H9 (cell line): Measurements from ENCODE around the gene SOX15. TPM values are rescaled to one million over a fixed set of nuclear protein-coding genes. Genes with fewer than 3 reads are reported as not detected.

ENCODE experiments used
- DNase-seq: peaks from one replicate; pipeline ENCODE4 v3.0.0-alpha.2; 2017
- H2AFZ ChIP-seq: one replicate; pipeline ENCODE4 v1.6.1; 2013; ENCODE audit warnings: mild to moderate bottlenecking, low read length, control low read depth, moderate library complexity
- H2AK5ac ChIP-seq: 2 replicates; pipeline ENCODE4 v1.6.1; 2013; ENCODE audit warnings: low read length, control low read depth, mixed read lengths; ENCODE audit not compliant: insufficient read length
- H2BK120ac ChIP-seq: one replicate; pipeline ENCODE4 v1.6.1; 2013; ENCODE audit warnings: low read depth, mild to moderate bottlenecking, low read length, control low read depth, inconsistent platforms; ENCODE audit not compliant: poor library complexity, severe bottlenecking
- H2BK12ac ChIP-seq: 2 replicates; pipeline ENCODE4 v1.6.1; 2013; ENCODE audit warnings: low read length, control low read depth, mixed read lengths, low read depth; ENCODE audit not compliant: insufficient read length
- H2BK15ac ChIP-seq: 2 replicates; pipeline ENCODE4 v1.6.1; 2013; ENCODE audit warnings: low read depth, low read length, control low read depth
- H2BK20ac ChIP-seq: one replicate; pipeline ENCODE4 v1.6.1; 2013; ENCODE audit warnings: low read depth, mild to moderate bottlenecking, low read length, control low read depth, inconsistent platforms; ENCODE audit not compliant: poor library complexity, severe bottlenecking
- H2BK5ac ChIP-seq: 2 replicates; pipeline ENCODE4 v1.6.1; 2013; ENCODE audit warnings: low read length, control low read depth, mixed read lengths; ENCODE audit not compliant: insufficient read length
- H3K14ac ChIP-seq: 2 replicates; pipeline ENCODE4 v1.6.1; 2013; ENCODE audit warnings: low read length, control low read depth; ENCODE audit not compliant: insufficient read depth
- H3K18ac ChIP-seq: 2 replicates; pipeline ENCODE4 v1.6.1; 2013; ENCODE audit warnings: low read depth, mild to moderate bottlenecking, mixed read lengths, low read length, control low read depth; ENCODE audit not compliant: insufficient read length
- H3K23ac ChIP-seq: 2 replicates; pipeline ENCODE4 v1.6.1; 2013; ENCODE audit warnings: low read length, control low read depth, mixed read lengths, low read depth; ENCODE audit not compliant: insufficient read length
- H3K23me2 ChIP-seq: 2 replicates; pipeline ENCODE4 v1.6.1; 2013; ENCODE audit warnings: low read depth, mild to moderate bottlenecking, mixed read lengths, low read length, control low read depth; ENCODE audit not compliant: insufficient read length, poor library complexity, severe bottlenecking
- H3K27ac ChIP-seq: 2 replicates; pipeline ENCODE4 v1.5.1; 2013; ENCODE audit warnings: low read length, control low read depth, mixed read lengths, low read depth; ENCODE audit not compliant: insufficient read length
- H3K27me3 ChIP-seq: 2 replicates; pipeline ENCODE4 v1.6.1; 2013; ENCODE audit warnings: low read length, control low read depth, inconsistent platforms; ENCODE audit not compliant: insufficient read depth
- H3K4ac ChIP-seq: 2 replicates; pipeline ENCODE4 v1.6.1; 2013; ENCODE audit warnings: low read depth, mild to moderate bottlenecking, control low read depth, inconsistent platforms, low read length, moderate library complexity
- H3K4me1 ChIP-seq: 2 replicates; pipeline ENCODE4 v1.6.1; 2013; ENCODE audit warnings: low read length, control low read depth, inconsistent platforms; ENCODE audit not compliant: insufficient read depth
- H3K4me2 ChIP-seq: 2 replicates; pipeline ENCODE4 v1.6.1; 2013; ENCODE audit warnings: low read length, control low read depth, mixed read lengths; ENCODE audit not compliant: insufficient read length, insufficient read depth
- H3K56ac ChIP-seq: 2 replicates; pipeline ENCODE4 v1.6.1; 2013; ENCODE audit warnings: low read depth, mild to moderate bottlenecking, mixed read lengths, low read length, control low read depth; ENCODE audit not compliant: insufficient read length
- H3K79me1 ChIP-seq: 2 replicates; pipeline ENCODE4 v1.6.1; 2013; ENCODE audit warnings: low read depth, mild to moderate bottlenecking, moderate library complexity, low read length, control low read depth, inconsistent platforms; ENCODE audit not compliant: insufficient read depth, poor library complexity, severe bottlenecking
- H3K79me2 ChIP-seq: 2 replicates; pipeline ENCODE4 v1.6.1; 2013; ENCODE audit warnings: low read length, control low read depth, inconsistent platforms; ENCODE audit not compliant: insufficient read depth
- H3K9ac ChIP-seq: 2 replicates; pipeline ENCODE4 v1.6.1; 2013; ENCODE audit warnings: low read length, control low read depth, mixed read lengths; ENCODE audit not compliant: insufficient read length; ENCODE audit errors: extremely low read depth
- H3K9me3 ChIP-seq: one replicate; pipeline ENCODE4 v1.6.1; 2013; ENCODE audit warnings: low read depth, low read length, inconsistent platforms; ENCODE audit not compliant: control insufficient read depth
- H3T11ph ChIP-seq: one replicate; pipeline ENCODE4 v1.6.1; 2013; ENCODE audit warnings: mild to moderate bottlenecking, low read length, control low read depth, inconsistent platforms
- H4K20me1 ChIP-seq: one replicate; pipeline ENCODE4 v1.6.1; 2013; ENCODE audit not compliant: control insufficient read depth, insufficient read length, insufficient read depth
- H4K5ac ChIP-seq: 2 replicates; pipeline ENCODE4 v1.6.1; 2013; ENCODE audit warnings: low read depth, mild to moderate bottlenecking, mixed read lengths, low read length, control low read depth; ENCODE audit not compliant: insufficient read length
- H4K8ac ChIP-seq: replicated peaks from 2 replicates; pipeline ENCODE4 v1.6.1; 2013; ENCODE audit warnings: low read length, control low read depth, mixed read lengths, low read depth; ENCODE audit not compliant: insufficient read length
- H4K91ac ChIP-seq: 2 replicates; pipeline ENCODE4 v1.6.1; 2013; ENCODE audit warnings: low read depth, mild to moderate bottlenecking, moderate library complexity, mixed read lengths, low read length, control low read depth; ENCODE audit not compliant: insufficient read length
- H3K27ac Mint-ChIP-seq, 3 experiments: 2 replicates in 2 of 3; 3 replicates in 1 of 3; pipeline ENCODE4 v1.8.0; 2020 to 2021; ENCODE audit warnings: mixed read lengths in 3 of 3, mild to moderate bottlenecking in 1 of 3, moderate library complexity in 1 of 3
- H3K27me3 Mint-ChIP-seq: 2 replicates; pipeline ENCODE4 v1.8.0; 2021; ENCODE audit warnings: low read depth, mild to moderate bottlenecking, moderate library complexity, mixed read lengths
- H3K36me3 Mint-ChIP-seq, 3 experiments: 2 replicates in 2 of 3; 3 replicates in 1 of 3; pipeline ENCODE4 v1.8.0; 2020 to 2021; ENCODE audit warnings: low read depth in 3 of 3, mixed read lengths in 3 of 3; ENCODE audit not compliant: insufficient read depth in 1 of 3
- H3K4me1 Mint-ChIP-seq, 2 experiments: 2 replicates each; pipeline ENCODE4 v1.8.0; 2020; ENCODE audit warnings: mixed read lengths in 2 of 2
- H3K4me3 Mint-ChIP-seq, 2 experiments: 2 replicates in 1 of 2; 3 replicates in 1 of 2; pipeline ENCODE4 v1.8.0; 2020 to 2021; ENCODE audit warnings: mild to moderate bottlenecking in 2 of 2, mixed read lengths in 2 of 2, moderate library complexity in 1 of 2
- H3K9me3 Mint-ChIP-seq, 2 experiments: 2 replicates in 1 of 2; 3 replicates in 1 of 2; pipeline ENCODE4 v1.8.0; 2020; ENCODE audit warnings: mild to moderate bottlenecking in 2 of 2, mixed read lengths in 2 of 2, moderate library complexity in 1 of 2
- WGBS: extraction: QIAGEN DNeasy Blood & Tissue Kit; methylation state at CpG from one replicate; pipeline ENCODE4 v1.1.7; 2013; ENCODE audit warnings: missing lambda C conversion rate, low lambda C conversion rate, mixed read lengths; ENCODE audit not compliant: insufficient read length; ENCODE audit errors: extremely low coverage; 5-methylcytosine and 5-hydroxymethylcytosine counted together
- total RNA-seq: library from RNA; stranded (reverse); gene quantifications from 2 replicates; pipeline ENCODE4 v1.2.1, GENCODE V29; 2021
- TF ChIP-seq, protein P1 (sequence below): fragments of 200-600 bp; sonication (generic); conservative IDR thresholded peaks from 3 replicates; pipeline ENCODE4 v1.8.0; 2021; ENCODE audit warnings: antibody characterized with exemption, mild to moderate bottlenecking

SOX15 gene
- total RNA-seq, 1 experiment from 2014 or later: 7.7 TPM

DNA sequence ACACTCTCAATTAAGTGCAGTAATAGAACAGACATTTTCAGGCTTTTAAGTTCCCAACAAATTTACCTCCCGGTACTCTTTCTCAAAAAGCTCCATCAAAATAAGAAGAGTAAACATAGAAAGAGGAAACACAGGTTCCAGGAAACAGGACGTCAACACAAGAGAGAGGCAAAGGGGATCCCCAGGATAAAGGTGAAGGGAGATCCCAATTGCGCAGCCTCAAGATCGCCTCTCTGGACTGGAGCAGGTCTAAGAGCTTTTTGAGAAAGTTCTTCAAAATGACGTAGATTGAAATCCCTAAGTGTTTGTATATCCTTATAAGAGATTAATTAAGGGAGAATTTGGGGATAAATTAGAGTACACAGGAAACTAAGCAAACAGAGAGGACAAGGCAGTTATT is 28.7 kb upstream of the SOX15 start:
- TF ChIP-seq, protein P1, sequence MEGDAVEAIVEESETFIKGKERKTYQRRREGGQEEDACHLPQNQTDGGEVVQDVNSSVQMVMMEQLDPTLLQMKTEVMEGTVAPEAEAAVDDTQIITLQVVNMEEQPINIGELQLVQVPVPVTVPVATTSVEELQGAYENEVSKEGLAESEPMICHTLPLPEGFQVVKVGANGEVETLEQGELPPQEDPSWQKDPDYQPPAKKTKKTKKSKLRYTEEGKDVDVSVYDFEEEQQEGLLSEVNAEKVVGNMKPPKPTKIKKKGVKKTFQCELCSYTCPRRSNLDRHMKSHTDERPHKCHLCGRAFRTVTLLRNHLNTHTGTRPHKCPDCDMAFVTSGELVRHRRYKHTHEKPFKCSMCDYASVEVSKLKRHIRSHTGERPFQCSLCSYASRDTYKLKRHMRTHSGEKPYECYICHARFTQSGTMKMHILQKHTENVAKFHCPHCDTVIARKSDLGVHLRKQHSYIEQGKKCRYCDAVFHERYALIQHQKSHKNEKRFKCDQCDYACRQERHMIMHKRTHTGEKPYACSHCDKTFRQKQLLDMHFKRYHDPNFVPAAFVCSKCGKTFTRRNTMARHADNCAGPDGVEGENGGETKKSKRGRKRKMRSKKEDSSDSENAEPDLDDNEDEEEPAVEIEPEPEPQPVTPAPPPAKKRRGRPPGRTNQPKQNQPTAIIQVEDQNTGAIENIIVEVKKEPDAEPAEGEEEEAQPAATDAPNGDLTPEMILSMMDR: no peak
- Histone ChIP-seq H3K9ac (no peak overlapping the region), H3K4me1 (no peaks in the 10 kb centered on the region; the same call in 1 of the 2 replicates), H3K27ac (no peak overlapping the region), H3K23me2 (peaks cover 5% of the 10 kb centered on the region), H4K5ac (no peak overlapping the region), H2AFZ (no peak overlapping the region), H3T11ph (no peak overlapping the region), H4K8ac (no peak overlapping the region), H2BK15ac (no peak overlapping the region), H2AK5ac (no peak overlapping the region), H2BK120ac (no peak overlapping the region), H3K9me3 (no peaks in the 10 kb centered on the region), H3K18ac (no peak overlapping the region), H4K91ac (no peak overlapping the region), H3K14ac (no peak overlapping the region), H3K4me2 (no peak overlapping the region), H3K79me1 (no peaks in the 10 kb centered on the region), H2BK5ac (no peak overlapping the region), H2BK12ac (no peak overlapping the region), H2BK20ac (no peak overlapping the region), H3K4ac (no peak overlapping the region), H3K23ac (no peak overlapping the region), H3K56ac (no peak overlapping the region), H4K20me1 (no peaks in the 10 kb centered on the region), H3K27me3 (no peaks in the 10 kb centered on the region), H3K79me2 (peaks cover 4% of the 10 kb centered on the region; the same call in 1 of the 2 replicates)
- Mint-ChIP-seq H3K4me3 (no peak overlapping the region; a peak in 1 of 5 replicates), H3K27me3 (no peaks in the 10 kb centered on the region), H3K36me3 (no peaks in the 10 kb centered on the region), H3K4me1 (peaks cover 3 to 4% of the 10 kb centered on the region in 2 experiments), H3K9me3 (no peaks in the 10 kb centered on the region), H3K27ac (no peak overlapping the region)
- no CpG with 5 or more reads among the region's 5 CpGs for WGBS
- DNase-seq: no peak
